ENCODE data around the gene SETBP1. TPM values are rescaled to one million over a fixed set of nuclear protein-coding genes. Genes with fewer than 3 reads are reported as not detected.

The SETBP1 gene
- total RNA-seq, 1 donor from 2014 or later = 13.6 TPM

DNA sequence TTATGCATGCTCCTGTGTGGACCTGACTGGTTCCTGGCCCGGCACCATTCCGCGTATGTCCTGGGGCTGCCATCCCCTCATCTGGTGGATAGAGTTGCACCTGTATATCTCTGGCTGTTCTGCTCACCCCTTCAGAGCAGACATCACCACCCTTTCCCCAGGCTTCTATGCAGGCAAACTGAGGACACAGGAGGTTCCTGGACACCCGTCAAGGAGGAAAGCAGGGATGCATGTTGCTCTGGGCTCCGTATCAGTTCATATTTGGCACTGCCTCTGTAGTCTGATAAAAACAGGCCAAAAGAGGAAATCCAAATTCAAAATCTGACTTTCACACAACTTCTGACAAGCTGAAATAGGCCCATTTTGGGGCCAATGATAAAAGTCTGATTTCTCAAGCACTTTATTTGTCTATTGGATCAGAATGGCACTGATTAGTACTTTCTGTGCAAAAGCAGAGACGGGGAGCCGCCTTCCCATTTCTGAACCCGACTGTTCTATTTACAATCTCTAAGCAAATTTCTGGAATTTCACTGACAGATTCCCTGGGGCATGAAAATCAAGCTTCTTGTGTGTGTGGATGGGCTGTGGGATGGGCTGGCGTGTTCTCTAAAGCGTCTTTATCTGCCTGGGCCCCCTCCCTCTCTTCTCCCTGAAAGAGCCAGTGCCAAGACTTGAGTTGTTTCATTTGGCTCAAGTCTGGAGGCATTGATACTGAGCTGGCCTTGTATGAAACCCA lies 96.9 kb downstream of the SETBP1 start:
- Histone ChIP-seq H3K27ac (ENCODE audit: low read depth, low read length) (peak overlapping the region; percentile 12), H3K27me3 (ENCODE audit: control insufficient read depth in 3 of 3, insufficient read depth in 3 of 3, low read length in 3 of 3) (no peaks in the 10 kb centered on the region), H3K4me1 (ENCODE audit: control insufficient read depth in 3 of 3, insufficient read depth in 3 of 3, low read length in 3 of 3) (peaks cover 30 to 39% (median 33%) of the 10 kb centered on the region in 3 donors), H3K9me3 (ENCODE audit: control insufficient read depth in 3 of 3, low read length in 3 of 3) (no peaks in the 10 kb centered on the region), H3K4me3 (ENCODE audit: low read length in 3 of 3) (no peak overlapping the region), H3K36me3 (ENCODE audit: control insufficient read depth in 3 of 3, insufficient read depth in 3 of 3, low read length in 3 of 3) (no peaks in the 10 kb centered on the region), H3K9ac (ENCODE audit: low read depth in 1 of 3, low read length in 3 of 3) (no peak overlapping the region)

GRCh38 chr18:44778788-44779187 lies 98.1 kb downstream of the SETBP1 start:
- Histone ChIP-seq H3K27ac (ENCODE audit: low read depth, low read length) (no peak overlapping the region), H3K9ac (ENCODE audit: low read depth in 1 of 3, low read length in 3 of 3) (no peak overlapping the region), H3K4me3 (ENCODE audit: low read length in 3 of 3) (no peak overlapping the region), H3K4me1 (ENCODE audit: control insufficient read depth in 3 of 3, insufficient read depth in 3 of 3, low read length in 3 of 3) (peaks cover 26 to 40% (median 36%) of the 10 kb centered on the region in 3 donors), H3K27me3 (ENCODE audit: control insufficient read depth in 3 of 3, insufficient read depth in 3 of 3, low read length in 3 of 3) (no peaks in the 10 kb centered on the region), H3K9me3 (ENCODE audit: control insufficient read depth in 3 of 3, low read length in 3 of 3) (no peaks in the 10 kb centered on the region), H3K36me3 (ENCODE audit: control insufficient read depth in 3 of 3, insufficient read depth in 3 of 3, low read length in 3 of 3) (no peaks in the 10 kb centered on the region)

- no peaks in the 10 kb centered on the region for H3K9me3 ChIP-seq (ENCODE audit: control insufficient read depth in 3 of 3, low read length in 3 of 3)
- peaks cover 26 to 40% (median 31%) of the 10 kb centered on the region in 3 donors for H3K4me1 ChIP-seq (ENCODE audit: control insufficient read depth in 3 of 3, insufficient read depth in 3 of 3, low read length in 3 of 3)
- no peaks in the 10 kb centered on the region for H3K27me3 ChIP-seq (ENCODE audit: control insufficient read depth in 3 of 3, insufficient read depth in 3 of 3, low read length in 3 of 3)
- no peak overlapping the region for H3K9ac ChIP-seq (ENCODE audit: low read depth in 1 of 3, low read length in 3 of 3)
- no peak overlapping the region for H3K4me3 ChIP-seq (ENCODE audit: low read length in 3 of 3)
- H3K27ac ChIP-seq (ENCODE audit: low read depth, low read length) = no peak overlapping the region
- no peaks in the 10 kb centered on the region for H3K36me3 ChIP-seq (ENCODE audit: control insufficient read depth in 3 of 3, insufficient read depth in 3 of 3, low read length in 3 of 3)
Observed at GRCh38 chr18:44779753-44780292, 99.1 kb downstream of the SETBP1 start.

- Histone ChIP-seq H3K4me1 (ENCODE audit: control insufficient read depth in 3 of 3, insufficient read depth in 3 of 3, low read length in 3 of 3) (peaks cover 35 to 42% (median 38%) of the 10 kb centered on the region in 3 donors), H3K9ac (ENCODE audit: low read depth in 1 of 3, low read length in 3 of 3) (no peak overlapping the region), H3K36me3 (ENCODE audit: control insufficient read depth in 3 of 3, insufficient read depth in 3 of 3, low read length in 3 of 3) (no peaks in the 10 kb centered on the region), H3K27me3 (ENCODE audit: control insufficient read depth in 3 of 3, insufficient read depth in 3 of 3, low read length in 3 of 3) (no peaks in the 10 kb centered on the region), H3K27ac (ENCODE audit: low read depth, low read length) (no peak overlapping the region), H3K4me3 (ENCODE audit: low read length in 3 of 3) (no peak overlapping the region), H3K9me3 (ENCODE audit: control insufficient read depth in 3 of 3, low read length in 3 of 3) (no peaks in the 10 kb centered on the region)
Observed at GRCh38 chr18:44781886-44782285, 101.2 kb downstream of the SETBP1 start.

- no peaks in the 10 kb centered on the region for H3K27me3 ChIP-seq (ENCODE audit: control insufficient read depth in 3 of 3, insufficient read depth in 3 of 3, low read length in 3 of 3)
- H3K4me3 ChIP-seq (ENCODE audit: low read length in 3 of 3) = no peak overlapping the region
- peak overlapping the region; percentile 39 for H3K27ac ChIP-seq (ENCODE audit: low read depth, low read length)
- H3K4me1 ChIP-seq (ENCODE audit: control insufficient read depth in 3 of 3, insufficient read depth in 3 of 3, low read length in 3 of 3) = peaks cover 33 to 37% (median 34%) of the 10 kb centered on the region in 3 donors
- peak overlapping the region; percentile 2 to 40 (median 34) for H3K9ac ChIP-seq (ENCODE audit: low read depth in 1 of 3, low read length in 3 of 3)
- no peaks in the 10 kb centered on the region for H3K9me3 ChIP-seq (ENCODE audit: control insufficient read depth in 3 of 3, low read length in 3 of 3)
- no peaks in the 10 kb centered on the region for H3K36me3 ChIP-seq (ENCODE audit: control insufficient read depth in 3 of 3, insufficient read depth in 3 of 3, low read length in 3 of 3)
Observed at GRCh38 chr18:44782617-44783016, 101.9 kb downstream of the SETBP1 start.

DNA sequence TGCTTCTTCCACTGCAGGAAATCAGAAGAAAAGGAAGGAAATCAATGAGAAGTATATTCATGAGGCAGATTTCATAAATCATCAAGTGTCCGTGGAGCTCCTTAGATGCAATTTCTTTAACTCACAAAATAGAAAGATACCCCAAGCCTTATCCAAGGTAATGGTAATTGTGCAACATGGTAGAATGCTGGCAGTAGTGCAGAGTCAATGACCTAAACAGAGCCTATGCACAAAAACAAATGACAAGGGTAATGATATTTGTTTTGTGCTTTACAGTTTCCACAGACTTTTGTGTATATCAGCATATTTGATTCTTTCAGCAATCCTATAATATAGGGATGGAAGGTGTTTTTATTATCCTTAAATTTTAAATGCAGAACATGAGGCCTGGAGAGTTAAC lies 102.7 kb downstream of the SETBP1 start:
- no peaks in the 10 kb centered on the region for H3K9me3 ChIP-seq (ENCODE audit: control insufficient read depth in 3 of 3, low read length in 3 of 3)
- H3K4me1 ChIP-seq (ENCODE audit: control insufficient read depth in 3 of 3, insufficient read depth in 3 of 3, low read length in 3 of 3) = peaks cover 35 to 37% (median 37%) of the 10 kb centered on the region in 3 donors
- H3K27ac ChIP-seq (ENCODE audit: low read depth, low read length) = no peak overlapping the region
- no peaks in the 10 kb centered on the region for H3K36me3 ChIP-seq (ENCODE audit: control insufficient read depth in 3 of 3, insufficient read depth in 3 of 3, low read length in 3 of 3)
- H3K27me3 ChIP-seq (ENCODE audit: control insufficient read depth in 3 of 3, insufficient read depth in 3 of 3, low read length in 3 of 3) = no peaks in the 10 kb centered on the region
- H3K9ac ChIP-seq (ENCODE audit: low read depth in 1 of 3, low read length in 3 of 3) = no peak overlapping the region
- H3K4me3 ChIP-seq (ENCODE audit: low read length in 3 of 3) = no peak overlapping the region

- H3K9ac ChIP-seq (ENCODE audit: low read depth in 1 of 3, low read length in 3 of 3) = peak overlapping the region; percentile 66 to 69 (median 68)
- no peaks in the 10 kb centered on the region for H3K36me3 ChIP-seq (ENCODE audit: control insufficient read depth in 3 of 3, insufficient read depth in 3 of 3, low read length in 3 of 3)
- peak overlapping the region; percentile 31 for H3K27ac ChIP-seq (ENCODE audit: low read depth, low read length)
- H3K9me3 ChIP-seq (ENCODE audit: control insufficient read depth in 3 of 3, low read length in 3 of 3) = no peaks in the 10 kb centered on the region
- H3K4me3 ChIP-seq (ENCODE audit: low read length in 3 of 3) = peak overlapping the region in 2 of 3 donors; percentile 7 to 39
- H3K27me3 ChIP-seq (ENCODE audit: control insufficient read depth in 3 of 3, insufficient read depth in 3 of 3, low read length in 3 of 3) = no peaks in the 10 kb centered on the region
- H3K4me1 ChIP-seq (ENCODE audit: control insufficient read depth in 3 of 3, insufficient read depth in 3 of 3, low read length in 3 of 3) = peaks cover 45 to 53% (median 49%) of the 10 kb centered on the region in 3 donors
Observed at GRCh38 chr18:44786257-44786656, 105.6 kb downstream of the SETBP1 start.

- no peaks in the 10 kb centered on the region for H3K9me3 ChIP-seq (ENCODE audit: control insufficient read depth in 3 of 3, low read length in 3 of 3)
- no peaks in the 10 kb centered on the region for H3K27me3 ChIP-seq (ENCODE audit: control insufficient read depth in 3 of 3, insufficient read depth in 3 of 3, low read length in 3 of 3)
- H3K9ac ChIP-seq (ENCODE audit: low read depth in 1 of 3, low read length in 3 of 3) = peak overlapping the region; percentile 66 to 69 (median 68)
- peak overlapping the region; percentile 31 for H3K27ac ChIP-seq (ENCODE audit: low read depth, low read length)
- peak overlapping the region in 2 of 3 donors; percentile 7 to 39 for H3K4me3 ChIP-seq (ENCODE audit: low read length in 3 of 3)
- H3K36me3 ChIP-seq (ENCODE audit: control insufficient read depth in 3 of 3, insufficient read depth in 3 of 3, low read length in 3 of 3) = no peaks in the 10 kb centered on the region
- H3K4me1 ChIP-seq (ENCODE audit: control insufficient read depth in 3 of 3, insufficient read depth in 3 of 3, low read length in 3 of 3) = peaks cover 48 to 56% (median 52%) of the 10 kb centered on the region in 3 donors
Observed at GRCh38 chr18:44786688-44787087, 106.0 kb downstream of the SETBP1 start.

DNA sequence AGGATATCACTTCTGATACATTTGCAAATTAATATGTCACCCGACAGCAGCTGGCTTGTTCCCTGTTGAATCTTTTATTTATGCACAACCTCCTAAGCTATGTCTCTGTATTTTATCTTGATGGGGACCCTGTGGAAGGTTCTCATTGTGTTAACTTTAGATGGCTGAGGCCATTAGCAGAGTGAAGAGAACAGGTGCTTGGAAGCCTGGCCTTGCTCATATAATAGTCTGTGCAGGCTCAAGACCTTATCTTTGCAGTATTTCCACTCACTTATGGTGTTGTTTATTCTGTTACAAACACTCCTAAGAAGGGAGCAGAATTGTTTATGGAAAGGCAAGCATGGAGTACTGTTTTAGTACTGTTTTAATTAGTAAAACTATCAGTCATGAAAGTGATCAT lies 107.6 kb downstream of the SETBP1 start:
- Histone ChIP-seq H3K27me3 (ENCODE audit: control insufficient read depth in 3 of 3, insufficient read depth in 3 of 3, low read length in 3 of 3) (no peaks in the 10 kb centered on the region), H3K9me3 (ENCODE audit: control insufficient read depth in 3 of 3, low read length in 3 of 3) (no peaks in the 10 kb centered on the region), H3K4me3 (ENCODE audit: low read length in 3 of 3) (no peak overlapping the region), H3K36me3 (ENCODE audit: control insufficient read depth in 3 of 3, insufficient read depth in 3 of 3, low read length in 3 of 3) (no peaks in the 10 kb centered on the region), H3K4me1 (ENCODE audit: control insufficient read depth in 3 of 3, insufficient read depth in 3 of 3, low read length in 3 of 3) (peaks cover 52 to 62% (median 56%) of the 10 kb centered on the region in 3 donors), H3K27ac (ENCODE audit: low read depth, low read length) (peak overlapping the region; percentile 5), H3K9ac (ENCODE audit: low read depth in 1 of 3, low read length in 3 of 3) (no peak overlapping the region)

DNA sequence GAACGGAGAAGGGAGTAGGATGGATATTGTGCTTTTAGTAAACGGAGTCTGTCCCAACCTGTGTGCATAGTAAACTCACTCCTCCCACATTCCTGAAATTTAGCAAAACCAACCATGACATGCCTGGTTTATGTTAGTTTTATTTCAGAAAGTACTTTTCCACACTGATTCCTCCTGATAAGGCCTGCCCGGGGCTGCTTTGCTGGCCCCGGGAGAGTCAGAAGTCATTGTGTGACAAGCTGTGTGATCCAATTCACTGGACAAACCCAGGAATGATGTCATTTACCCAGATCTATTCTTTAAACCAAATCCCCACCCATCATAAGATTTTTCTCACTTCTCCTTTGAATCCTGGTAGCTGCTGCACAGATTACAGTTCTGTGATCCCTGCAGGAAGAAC lies 109.0 kb downstream of the SETBP1 start:
- H3K36me3 ChIP-seq (ENCODE audit: control insufficient read depth in 3 of 3, insufficient read depth in 3 of 3, low read length in 3 of 3) = no peaks in the 10 kb centered on the region
- no peaks in the 10 kb centered on the region for H3K27me3 ChIP-seq (ENCODE audit: control insufficient read depth in 3 of 3, insufficient read depth in 3 of 3, low read length in 3 of 3)
- H3K9ac ChIP-seq (ENCODE audit: low read depth in 1 of 3, low read length in 3 of 3) = peak overlapping the region; percentile 12 to 26 (median 20)
- H3K9me3 ChIP-seq (ENCODE audit: control insufficient read depth in 3 of 3, low read length in 3 of 3) = no peaks in the 10 kb centered on the region
- peaks cover 63 to 70% (median 67%) of the 10 kb centered on the region in 3 donors for H3K4me1 ChIP-seq (ENCODE audit: control insufficient read depth in 3 of 3, insufficient read depth in 3 of 3, low read length in 3 of 3)
- H3K4me3 ChIP-seq (ENCODE audit: low read length in 3 of 3) = no peak overlapping the region
- peak overlapping the region; percentile 93 for H3K27ac ChIP-seq (ENCODE audit: low read depth, low read length)

Measured in skeletal muscle tissue (tissue), 4 donors.